GM18499 (cell line): ENCODE results near the gene CPLX4.
"Not testable (repeated sequence)": the region's sequence is repeated elsewhere in the genome, so short reads cannot be mapped to it uniquely, and the experiment has no call there.

Experiments
- ATAC-seq: cut with Tn5 transposase; IDR thresholded peaks from one replicate; pipeline ENCODE4 v1.9.1; 2021; ENCODE audit warnings: moderate number of reproducible peaks; ENCODE audit not compliant: insufficient read depth, unreplicated experiment

The CPLX4 gene

GRCh38 chr18:59272221-59272888 is 46.1 kb downstream of the CPLX4 start:
- ATAC-seq: no peak

- no peak for ATAC-seq
Measured at GRCh38 chr18:59271606-59272220, 46.7 kb downstream of the CPLX4 start.

DNA sequence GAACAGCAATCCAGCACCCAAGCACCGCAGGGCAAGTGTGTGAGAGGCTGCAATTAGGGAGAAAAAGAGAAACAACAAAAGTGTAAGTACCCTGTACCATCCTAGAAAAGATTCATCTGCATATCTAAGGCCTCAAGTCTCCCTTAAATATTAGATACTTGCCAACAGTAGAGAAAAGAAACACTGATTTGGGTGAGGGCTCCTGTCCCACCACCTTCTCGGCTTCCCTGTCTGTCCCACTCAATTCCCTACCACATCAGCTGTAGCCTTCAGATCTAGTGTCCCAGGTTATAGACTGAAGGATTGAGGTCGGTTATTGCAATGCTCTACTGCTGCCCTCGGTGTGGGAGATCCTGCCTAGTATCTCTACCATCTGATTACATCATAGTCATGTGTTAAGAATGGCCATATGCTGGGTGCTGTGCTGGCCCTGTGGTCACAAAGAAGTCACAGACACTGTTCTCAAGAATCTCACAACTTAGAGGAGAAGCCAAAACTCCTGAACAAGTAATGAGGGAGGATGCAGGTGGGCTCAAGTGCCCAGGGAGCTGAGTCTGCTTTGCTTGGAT is 47.7 kb downstream of the CPLX4 start:
- no peak for ATAC-seq

DNA sequence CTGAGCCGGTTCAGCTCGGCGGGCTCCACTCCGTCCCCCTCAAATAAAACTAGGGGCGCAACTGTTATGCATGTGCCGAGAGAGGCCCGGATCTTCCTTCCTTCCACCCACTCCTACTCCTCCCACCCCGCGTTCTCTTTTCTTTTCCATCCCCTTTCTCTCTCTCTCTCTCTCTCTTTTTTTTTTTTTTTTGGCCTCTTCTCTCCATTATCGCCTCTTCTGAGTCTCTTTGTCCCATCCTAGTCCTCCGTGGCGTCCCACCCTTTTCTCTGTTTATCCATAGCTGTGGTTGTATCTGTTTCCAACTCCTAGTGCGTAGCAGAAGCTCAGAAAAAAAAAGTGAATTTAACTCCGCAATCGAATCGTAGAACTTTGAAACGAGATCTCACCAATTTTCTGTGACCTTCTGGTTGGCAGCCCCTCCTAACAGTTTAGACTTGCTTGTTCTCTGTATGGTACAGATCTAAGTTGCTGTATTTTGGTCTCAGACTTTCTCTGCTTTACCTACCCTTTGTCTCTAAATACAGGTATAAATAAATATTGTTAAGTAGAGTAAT is 48.8 kb downstream of the CPLX4 start:
- ATAC-seq: no peak

- ATAC-seq: no peak
Measured at GRCh38 chr18:59268721-59269562, 49.5 kb downstream of the CPLX4 start.

- no peak for ATAC-seq
Measured at GRCh38 chr18:59268127-59268720, 50.2 kb downstream of the CPLX4 start.

GRCh38 chr18:59267503-59268126 is 50.8 kb downstream of the CPLX4 start:
- ATAC-seq: no peak

GRCh38 chr18:59266886-59267502 is 51.5 kb downstream of the CPLX4 start:
- no peak for ATAC-seq

DNA sequence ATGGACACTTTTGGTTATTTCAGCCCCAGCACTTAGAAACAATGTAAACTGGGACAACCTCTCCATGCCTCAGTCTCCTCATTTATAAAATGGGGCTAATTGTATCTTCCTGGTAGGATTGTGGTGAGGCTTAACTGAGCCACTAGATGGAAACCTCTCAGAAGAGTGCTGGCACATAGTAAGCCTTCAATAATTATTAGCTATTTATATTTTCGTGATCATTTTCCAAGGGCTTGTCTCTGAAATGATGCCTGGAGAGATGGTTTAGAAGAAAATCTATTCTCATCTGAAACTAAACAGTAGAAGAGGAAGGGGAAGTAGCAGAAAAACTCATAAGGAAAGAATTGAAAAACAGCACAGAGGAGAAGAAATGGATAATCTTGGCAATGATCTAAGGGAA is 52.0 kb downstream of the CPLX4 start:
- no peak for ATAC-seq

DNA sequence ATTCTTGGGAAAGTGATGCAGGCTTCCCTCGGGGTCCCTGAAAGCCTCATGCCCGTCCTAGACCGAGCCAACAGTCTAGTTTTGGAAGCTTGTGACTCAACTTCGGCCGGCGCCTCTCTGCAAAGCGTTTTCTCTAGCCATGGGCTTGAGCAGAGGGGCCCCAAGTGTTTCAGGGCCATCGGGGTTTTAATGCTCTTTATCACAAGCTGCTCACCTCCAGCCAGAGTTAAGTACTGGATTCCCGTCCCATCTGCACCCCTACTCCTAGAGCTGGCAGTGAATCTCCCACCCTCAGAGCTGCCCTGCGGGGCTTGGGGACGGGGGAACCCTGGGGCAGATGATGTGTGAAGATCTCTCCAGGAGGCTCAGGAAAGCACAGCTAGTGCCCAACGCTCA is 52.5 kb downstream of the CPLX4 start:
- no peak for ATAC-seq

GRCh38 chr18:59265246-59265973 is 53.0 kb downstream of the CPLX4 start:
- no peak for ATAC-seq

GRCh38 chr18:59264651-59265245 is 53.7 kb downstream of the CPLX4 start:
- no peak for ATAC-seq

DNA sequence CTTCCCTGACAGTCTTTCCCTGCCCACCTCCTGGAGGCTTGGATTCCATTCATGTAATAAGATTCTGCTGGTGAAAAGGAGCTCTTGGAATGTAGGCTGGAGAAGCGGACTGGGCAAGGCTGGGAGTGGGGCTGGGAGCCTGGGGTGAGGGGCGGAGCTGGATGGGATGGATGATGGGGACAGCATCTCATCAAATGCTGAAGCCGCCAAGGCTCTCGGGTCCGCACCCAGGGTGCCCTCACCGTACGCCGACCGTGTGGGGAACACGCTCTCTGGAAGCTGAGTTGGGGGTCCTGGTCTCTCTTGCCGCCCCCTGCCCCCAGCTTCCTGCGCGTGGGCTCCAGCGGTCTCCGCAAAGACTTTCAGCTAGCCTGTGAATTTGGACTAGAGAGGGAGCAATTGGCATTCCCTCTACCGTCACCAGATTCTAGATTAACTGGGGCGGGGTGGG is 54.3 kb downstream of the CPLX4 start:
- no peak for ATAC-seq

DNA sequence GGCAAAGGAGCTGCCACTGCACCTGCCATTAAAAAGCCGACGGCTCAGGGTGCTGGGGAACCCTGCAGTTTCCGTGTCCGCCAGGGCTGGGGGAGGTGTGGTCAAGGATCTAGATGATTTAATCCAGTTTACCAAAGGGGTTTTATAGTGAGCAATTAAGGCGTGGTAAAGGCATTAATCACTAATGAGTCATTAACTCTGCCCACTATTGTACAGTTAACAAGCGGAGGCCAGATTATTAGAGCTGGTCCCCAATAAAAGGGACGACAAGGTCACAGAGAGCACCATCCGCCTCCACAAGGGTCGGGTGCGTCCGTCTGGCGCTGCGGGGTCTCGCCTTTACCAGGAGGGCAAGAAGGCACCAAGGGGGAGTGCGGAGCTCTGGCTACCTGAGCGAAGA is 54.8 kb downstream of the CPLX4 start:
- no peak for ATAC-seq

GRCh38 chr18:59262243-59262642 is 56.2 kb downstream of the CPLX4 start:
- ATAC-seq: not testable (repeated sequence)

GRCh38 chr18:59261842-59262241 is 56.6 kb downstream of the CPLX4 start:
- not testable (repeated sequence) for ATAC-seq

DNA sequence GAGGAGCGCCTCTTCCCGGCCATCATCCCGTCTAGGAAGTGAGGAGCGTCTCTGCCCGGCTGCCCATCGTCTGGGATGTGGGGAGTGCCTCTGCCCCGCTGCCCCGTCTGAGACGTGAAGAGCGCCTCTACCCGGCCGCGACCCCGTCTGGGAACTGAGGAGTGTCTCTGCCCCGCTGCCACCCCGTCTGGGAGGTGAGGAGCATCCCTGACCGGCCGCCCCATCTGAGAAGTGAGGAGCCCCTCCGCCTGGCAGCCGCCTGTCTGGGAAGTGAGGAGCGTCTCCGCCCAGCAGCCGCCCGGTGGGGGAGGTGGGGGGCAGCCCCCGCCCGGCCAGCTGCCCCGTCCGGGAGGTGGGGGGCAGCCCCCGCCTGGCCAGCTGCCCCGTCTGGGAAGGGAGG is 63.0 kb downstream of the CPLX4 start:
- not testable (repeated sequence) for ATAC-seq

- no peak for ATAC-seq
Measured at GRCh38 chr18:59249199-59249774, 69.2 kb downstream of the CPLX4 start.
